GM12878 (cell line): ENCODE data around the gene CAMTA1. TPM values are rescaled to one million over a fixed set of nuclear protein-coding genes. Genes with fewer than 3 reads are reported as not detected.

ENCODE experiments used
- ATAC-seq: fragments of 200-7000 bp; cut with Tn5 transposase; 3 replicates; pipeline ENCODE4 v1.9.1; 2020; ENCODE audit warnings: mild to moderate bottlenecking, moderate library complexity
- BruUV-seq: library from RNA; stranded (reverse); fragments of 400-500 nt; replicated peaks from 2 replicates; lab custom pipeline; 2021; lab: Mats Ljungman, UMichigan
- CTCF ChIA-PET: fragments of 300-600 bp; sonication (Branson Sonifier 250); formaldehyde crosslinking; extraction: SDS; loops from one replicate; lab custom pipeline; 2021; ENCODE audit warnings: inconsistent platforms; lab: Yijun Ruan, JAX
- POLR2A ChIA-PET: fragments of 350-600 bp; formaldehyde crosslinking; extraction: SDS; loops from one replicate; lab custom pipeline; 2021; ENCODE audit warnings: inconsistent platforms; lab: Charles Lee
- RAD21 ChIA-PET: fragments of 300-600 bp; sonication (Branson Sonifier 250); formaldehyde crosslinking; loops from one replicate; lab custom pipeline; 2023; ENCODE audit warnings: antibody characterized with exemption; ENCODE audit not compliant: unreplicated experiment; lab: Charles Lee
- SMC1A ChIA-PET: fragments of 300-600 bp; sonication (Branson Sonifier 250); formaldehyde crosslinking; loops from one replicate; lab custom pipeline; 2023; ENCODE audit not compliant: unreplicated experiment, uncharacterized antibody; lab: Charles Lee
- DNase-seq: peaks from one replicate; pipeline ENCODE4 v3.0.0-alpha.2; 2011; ENCODE audit warnings: low read depth, low spot score
- FAIRE-seq: peaks from 3 replicates; lab custom pipeline; 2011; peaks lifted over from hg19 to GRCh38; lab: Jason Lieb, UNC
- H2AFZ ChIP-seq: 2 replicates; pipeline ENCODE4 v1.6.0; 2011; ENCODE audit warnings: low read depth, low read length, control low read depth; ENCODE audit not compliant: control insufficient read depth
- H3K27ac ChIP-seq: 2 replicates; pipeline ENCODE4 v1.5.1; 2011; ENCODE audit warnings: control low read depth; ENCODE audit not compliant: control insufficient read depth, insufficient read depth
- H3K27me3 ChIP-seq, 2 experiments: replicated peaks in 1 of 2; 2 replicates each; pipeline versions ENCODE4 v1.6.0 to v1.6.1; 2011; ENCODE audit warnings: low read length in 1 of 2; ENCODE audit not compliant: control insufficient read depth in 2 of 2, insufficient read depth in 2 of 2
- H3K36me3 ChIP-seq, 2 experiments: 2 replicates each; pipeline ENCODE4 v1.5.1; 2011; ENCODE audit warnings: low read length in 1 of 2; ENCODE audit not compliant: control insufficient read depth in 2 of 2, insufficient read depth in 2 of 2
- H3K4me1 ChIP-seq: 2 replicates; pipeline ENCODE4 v1.6.1; 2011; ENCODE audit warnings: mild to moderate bottlenecking, low read length, moderate library complexity, mixed read lengths; ENCODE audit not compliant: control insufficient read depth, insufficient read depth
- H3K4me2 ChIP-seq: 2 replicates; pipeline ENCODE4 v1.6.0; 2011; ENCODE audit warnings: control low read depth; ENCODE audit not compliant: control insufficient read depth, insufficient read depth
- H3K4me3 ChIP-seq: fragments of 200-600 bp; sonication (generic); 2 replicates; pipeline ENCODE4 v1.5.1; 2016
- H3K79me2 ChIP-seq: 2 replicates; pipeline ENCODE4 v1.6.0; 2011; ENCODE audit warnings: low read length; ENCODE audit not compliant: control insufficient read depth, insufficient read depth
- H3K9ac ChIP-seq: 2 replicates; pipeline ENCODE4 v1.8.0; 2011; ENCODE audit warnings: low read length, control low read depth, mixed read lengths; ENCODE audit not compliant: control insufficient read depth, insufficient read depth
- H3K9me3 ChIP-seq: replicated peaks from 3 replicates; pipeline ENCODE4 v1.5.1; 2011; ENCODE audit warnings: mild to moderate bottlenecking, low read length; ENCODE audit not compliant: control insufficient read depth, insufficient read depth
- H4K20me1 ChIP-seq: 2 replicates; pipeline ENCODE4 v1.6.0; 2011; ENCODE audit not compliant: control insufficient read depth, insufficient read depth
- EZH2 ChIP-seq: IDR thresholded peaks from 2 replicates; pipeline ENCODE4 v1.6.1; 2012; ENCODE audit warnings: low read depth, mild to moderate bottlenecking, control low read depth, inconsistent platforms, low read length, borderline replicate concordance; ENCODE audit not compliant: control insufficient read depth
- LARP7 ChIP-seq: fragments of 450-650 bp; IDR thresholded peaks from 2 replicates; pipeline ENCODE4 v1.6.1; 2017; ENCODE audit warnings: mild to moderate bottlenecking
- PML ChIP-seq: IDR thresholded peaks from 2 replicates; pipeline ENCODE4 v1.6.1; 2012; ENCODE audit warnings: low read length, inconsistent platforms
- RUNX3 ChIP-seq: IDR thresholded peaks from 2 replicates; pipeline ENCODE4 v1.6.1; 2012; ENCODE audit warnings: low read length, inconsistent platforms
- SMAD5 ChIP-seq: IDR thresholded peaks from 2 replicates; pipeline ENCODE4 v1.6.1; 2016; ENCODE audit warnings: antibody characterized with exemption, low read depth
- STAT1 ChIP-seq: fragments of 450-650 bp; conservative IDR thresholded peaks from 2 replicates; pipeline ENCODE4 v1.6.1; 2014; ENCODE audit warnings: antibody characterized with exemption, mild to moderate bottlenecking
- STAT3 ChIP-seq: IDR thresholded peaks from 2 replicates; pipeline ENCODE4 v1.6.1; 2011; ENCODE audit warnings: low read depth, low read length, improper control_type of control experiment
- WRNIP1 ChIP-seq: IDR thresholded peaks from 2 replicates; pipeline ENCODE4 v1.6.1; 2011; ENCODE audit warnings: low read depth, low read length, improper control_type of control experiment, borderline replicate concordance
- WGBS: methylation state at CpG from one replicate; pipeline ENCODE4 v1.1.6; 2016; ENCODE audit warnings: low lambda C conversion rate; ENCODE audit not compliant: insufficient replicate concordance, insufficient coverage; ENCODE audit errors: missing lambda C conversion rate; 5-methylcytosine and 5-hydroxymethylcytosine counted together
- in situ Hi-C: fragments of 300-500 bp; cut with MboI; formaldehyde crosslinking; loops from 9 replicates; pipeline ENCODE4 v1.14.3; 2018; ENCODE audit warnings: mixed read lengths
- intact Hi-C: fragments of 100-400 bp; cut with micrococcal nuclease; formaldehyde crosslinking; loops from one replicate; pipeline ENCODE4 v1.14.2; 2022; ENCODE audit not compliant: unreplicated experiment
- polyA plus RNA-seq, 11 experiments: library from polyadenylated mRNA; depleted of rRNA in 4 of 11; unstranded in 6 of 11; stranded (reverse) in 5 of 11; fragments of >200 nt; fragmentation: Nextera tagmentation in 4 of 11; fragmentation: Illumina TruSeq in 1 of 11; extraction: Ambion mirVana in 4 of 11; extraction: Trizol in 1 of 11; gene quantifications; 1 replicate in 1 of 11; 2 replicates in 10 of 11; pipeline versions ENCODE4 v1.2.1 to v1.2.3, GENCODE V29; 2011 to 2016; ENCODE audit warnings: inconsistent platforms in 2 of 11, missing spikeins in 2 of 11, low read depth in 1 of 11
- total RNA-seq, 4 experiments: library from RNA; depleted of rRNA in 3 of 4; stranded (reverse); fragments of >200 nt in 3 of 4; fragmentation: Illumina TruSeq in 1 of 4; extraction: Trizol in 1 of 4; gene quantifications; 2 replicates each; pipeline versions ENCODE4 v1.2.1 to v1.2.3, GENCODE V29; 2013 to 2021
- TF ChIP-seq, protein P1 (sequence below): IDR thresholded peaks from 2 replicates; pipeline ENCODE4 v1.6.1; 2012; ENCODE audit warnings: improper control_type of control experiment, low read depth, low read length; ENCODE audit not compliant: insufficient replicate concordance
- TF ChIP-seq, protein P2 (sequence below): IDR thresholded peaks from 2 replicates; pipeline ENCODE4 v1.6.1; 2011; ENCODE audit warnings: borderline replicate concordance, low read depth, mild to moderate bottlenecking, moderate library complexity, mixed read lengths, low read length; ENCODE audit not compliant: insufficient read depth; ENCODE audit errors: extremely low read length
- TF ChIP-seq, protein P3 (sequence below): IDR thresholded peaks from 2 replicates; pipeline ENCODE4 v1.6.1; 2011; ENCODE audit warnings: mild to moderate bottlenecking, low read depth, low read length, moderate library complexity; ENCODE audit not compliant: insufficient replicate concordance

Gene CAMTA1
- total and polyA plus RNA-seq, 10 of the 15 experiments (the other 5 are each of a cell fraction or from before 2014, with no cell fraction given) = 37.7 to 148 (median 76.4) TPM

DNA sequence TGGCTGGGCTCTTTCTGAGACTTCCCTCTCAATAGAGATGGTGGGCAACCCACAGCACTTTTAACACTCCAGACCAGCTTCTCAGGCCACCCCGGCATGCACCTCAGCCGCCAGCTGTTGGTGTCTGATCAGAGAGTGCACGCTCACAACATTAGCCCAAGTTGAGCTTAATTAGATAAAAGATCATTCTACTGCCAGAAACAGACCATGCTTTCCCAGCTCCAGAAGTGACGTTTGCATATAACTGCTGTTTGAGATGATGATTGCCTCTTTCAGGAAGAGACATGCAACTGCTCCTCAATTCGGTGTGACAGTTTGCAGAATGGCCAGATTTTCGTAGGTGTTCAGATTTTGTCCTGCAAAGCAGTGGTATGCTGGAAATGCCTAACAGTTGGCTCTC is 700.6 kb downstream of the CAMTA1 start:
- H3K4me2 ChIP-seq = no peak overlapping the region
- FAIRE-seq (no peak), DNase-seq (no peak), ATAC-seq (no peak)
- H3K36me3 ChIP-seq = no peaks in the 10 kb centered on the region
- no peak overlapping the region for H3K4me3 ChIP-seq
- no peaks in the 10 kb centered on the region for H3K9me3 ChIP-seq
- 33% methylated on average over 6 of the region's 6 CpGs for WGBS
- ChIA-PET SMC1A (no interaction called here), RAD21 (no interaction called here), CTCF (interaction anchor here (0.6 kb wide), 1 partner anchor 366 kb away, joined by 3 read pairs; no protein-coding TSS in a partner anchor), POLR2A (interaction anchor here (0.5 kb wide), 1 partner anchor 629 kb away, joined by 3 read pairs; no protein-coding TSS in a partner anchor)
- H3K9ac ChIP-seq = no peak overlapping the region
- TF ChIP-seq SMAD5 (no peak), STAT3 (no peak), STAT1 (no peak), RUNX3 (no peak), EZH2 (no peak), PML (no peak), LARP7 (no peak), WRNIP1 (no peak)
- TF ChIP-seq, protein P1, sequence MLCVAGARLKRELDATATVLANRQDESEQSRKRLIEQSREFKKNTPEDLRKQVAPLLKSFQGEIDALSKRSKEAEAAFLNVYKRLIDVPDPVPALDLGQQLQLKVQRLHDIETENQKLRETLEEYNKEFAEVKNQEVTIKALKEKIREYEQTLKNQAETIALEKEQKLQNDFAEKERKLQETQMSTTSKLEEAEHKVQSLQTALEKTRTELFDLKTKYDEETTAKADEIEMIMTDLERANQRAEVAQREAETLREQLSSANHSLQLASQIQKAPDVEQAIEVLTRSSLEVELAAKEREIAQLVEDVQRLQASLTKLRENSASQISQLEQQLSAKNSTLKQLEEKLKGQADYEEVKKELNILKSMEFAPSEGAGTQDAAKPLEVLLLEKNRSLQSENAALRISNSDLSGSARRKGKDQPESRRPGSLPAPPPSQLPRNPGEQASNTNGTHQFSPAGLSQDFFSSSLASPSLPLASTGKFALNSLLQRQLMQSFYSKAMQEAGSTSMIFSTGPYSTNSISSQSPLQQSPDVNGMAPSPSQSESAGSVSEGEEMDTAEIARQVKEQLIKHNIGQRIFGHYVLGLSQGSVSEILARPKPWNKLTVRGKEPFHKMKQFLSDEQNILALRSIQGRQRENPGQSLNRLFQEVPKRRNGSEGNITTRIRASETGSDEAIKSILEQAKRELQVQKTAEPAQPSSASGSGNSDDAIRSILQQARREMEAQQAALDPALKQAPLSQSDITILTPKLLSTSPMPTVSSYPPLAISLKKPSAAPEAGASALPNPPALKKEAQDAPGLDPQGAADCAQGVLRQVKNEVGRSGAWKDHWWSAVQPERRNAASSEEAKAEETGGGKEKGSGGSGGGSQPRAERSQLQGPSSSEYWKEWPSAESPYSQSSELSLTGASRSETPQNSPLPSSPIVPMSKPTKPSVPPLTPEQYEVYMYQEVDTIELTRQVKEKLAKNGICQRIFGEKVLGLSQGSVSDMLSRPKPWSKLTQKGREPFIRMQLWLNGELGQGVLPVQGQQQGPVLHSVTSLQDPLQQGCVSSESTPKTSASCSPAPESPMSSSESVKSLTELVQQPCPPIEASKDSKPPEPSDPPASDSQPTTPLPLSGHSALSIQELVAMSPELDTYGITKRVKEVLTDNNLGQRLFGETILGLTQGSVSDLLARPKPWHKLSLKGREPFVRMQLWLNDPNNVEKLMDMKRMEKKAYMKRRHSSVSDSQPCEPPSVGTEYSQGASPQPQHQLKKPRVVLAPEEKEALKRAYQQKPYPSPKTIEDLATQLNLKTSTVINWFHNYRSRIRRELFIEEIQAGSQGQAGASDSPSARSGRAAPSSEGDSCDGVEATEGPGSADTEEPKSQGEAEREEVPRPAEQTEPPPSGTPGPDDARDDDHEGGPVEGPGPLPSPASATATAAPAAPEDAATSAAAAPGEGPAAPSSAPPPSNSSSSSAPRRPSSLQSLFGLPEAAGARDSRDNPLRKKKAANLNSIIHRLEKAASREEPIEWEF = no peak
- TF ChIP-seq, protein P2, sequence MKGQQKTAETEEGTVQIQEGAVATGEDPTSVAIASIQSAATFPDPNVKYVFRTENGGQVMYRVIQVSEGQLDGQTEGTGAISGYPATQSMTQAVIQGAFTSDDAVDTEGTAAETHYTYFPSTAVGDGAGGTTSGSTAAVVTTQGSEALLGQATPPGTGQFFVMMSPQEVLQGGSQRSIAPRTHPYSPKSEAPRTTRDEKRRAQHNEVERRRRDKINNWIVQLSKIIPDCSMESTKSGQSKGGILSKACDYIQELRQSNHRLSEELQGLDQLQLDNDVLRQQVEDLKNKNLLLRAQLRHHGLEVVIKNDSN = no peak
- TF ChIP-seq, protein P3, sequence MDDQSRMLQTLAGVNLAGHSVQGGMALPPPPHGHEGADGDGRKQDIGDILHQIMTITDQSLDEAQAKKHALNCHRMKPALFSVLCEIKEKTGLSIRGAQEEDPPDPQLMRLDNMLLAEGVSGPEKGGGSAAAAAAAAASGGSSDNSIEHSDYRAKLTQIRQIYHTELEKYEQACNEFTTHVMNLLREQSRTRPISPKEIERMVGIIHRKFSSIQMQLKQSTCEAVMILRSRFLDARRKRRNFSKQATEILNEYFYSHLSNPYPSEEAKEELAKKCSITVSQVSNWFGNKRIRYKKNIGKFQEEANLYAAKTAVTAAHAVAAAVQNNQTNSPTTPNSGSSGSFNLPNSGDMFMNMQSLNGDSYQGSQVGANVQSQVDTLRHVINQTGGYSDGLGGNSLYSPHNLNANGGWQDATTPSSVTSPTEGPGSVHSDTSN = no peak
- no peaks in the 10 kb centered on the region for H3K4me1 ChIP-seq
- H2AFZ ChIP-seq = no peak overlapping the region
- no peaks in the 10 kb centered on the region for H3K79me2 ChIP-seq
- intact Hi-C loops (no loop called here), in situ Hi-C loops (no loop called here)
- no peak overlapping the region for H3K27ac ChIP-seq
- BruUV-seq = no TSS peak
- peaks cover 0 to 3% of the 10 kb centered on the region in 2 experiments; a peak in 1 of 4 replicates for H3K27me3 ChIP-seq
- no peaks in the 10 kb centered on the region for H4K20me1 ChIP-seq
